Endothelial cell of umbilical vein (primary cell): ENCODE data around the gene GARS1. TPM values are rescaled to one million over a fixed set of nuclear protein-coding genes. Genes with fewer than 3 reads are reported as not detected.

Experiments
- BruUV-seq: library from RNA; stranded (reverse); fragments of 400-500 nt; replicated peaks from 2 replicates; lab custom pipeline; 2021; lab: Mats Ljungman, UMichigan
- CTCF ChIA-PET: fragments of 300-600, 350-600 bp; sonication (Branson Sonifier 250); formaldehyde crosslinking; loops from one replicate; lab custom pipeline; 2021; ENCODE audit warnings: antibody characterized with exemption, inconsistent platforms; lab: Charles Lee
- POLR2A ChIA-PET: fragments of 300-600, 350-600 bp; sonication (Branson Sonifier 250); formaldehyde crosslinking; loops from one replicate; lab custom pipeline; 2021; ENCODE audit warnings: antibody characterized with exemption, inconsistent platforms; lab: Charles Lee
- DNase-seq: peaks from one replicate; pipeline ENCODE4 v3.0.0-alpha.2; 2011; ENCODE audit warnings: low read depth, low spot score
- FAIRE-seq: peaks from 2 replicates; lab custom pipeline; 2011; peaks lifted over from hg19 to GRCh38; lab: Jason Lieb, UNC
- H2AFZ ChIP-seq: 2 replicates; pipeline ENCODE4 v1.6.0; 2012; ENCODE audit warnings: low read depth, low read length, control low read depth, inconsistent platforms
- H3K27ac ChIP-seq: 2 replicates; pipeline ENCODE4 v1.5.1; 2011; ENCODE audit warnings: low read depth, mild to moderate bottlenecking, control low read depth, low read length, moderate library complexity; ENCODE audit not compliant: insufficient read depth
- H3K27me3 ChIP-seq, 2 experiments: 2 replicates each; pipeline versions ENCODE4 v1.6.0 to v1.6.1; 2011; ENCODE audit warnings: low read length in 2 of 2, mixed read lengths in 1 of 2; ENCODE audit not compliant: control insufficient read depth in 2 of 2, insufficient read depth in 2 of 2
- H3K36me3 ChIP-seq, 2 experiments: 2 replicates in 1 of 2; 3 replicates in 1 of 2; pipeline ENCODE4 v1.5.1; 2011; ENCODE audit warnings: low read length in 2 of 2, mild to moderate bottlenecking in 1 of 2, moderate library complexity in 1 of 2; ENCODE audit not compliant: control insufficient read depth in 2 of 2, insufficient read depth in 2 of 2; ENCODE audit errors: extremely low read depth in 1 of 2
- H3K4me1 ChIP-seq: 3 replicates; pipeline ENCODE4 v1.5.1; 2011; ENCODE audit warnings: mild to moderate bottlenecking, low read length; ENCODE audit not compliant: control insufficient read depth, insufficient read depth; ENCODE audit errors: extremely low read depth
- H3K4me2 ChIP-seq: 2 replicates; pipeline ENCODE4 v1.6.1; 2011; ENCODE audit warnings: low read length, control low read depth, mixed read lengths; ENCODE audit not compliant: insufficient read depth
- H3K4me3 ChIP-seq, 3 experiments: fragments of 200-600 bp in 1 of 3; sonication (generic), shearing (Covaris generic) in 1 of 3; replicated peaks in 1 of 3; 2 replicates each; pipeline ENCODE4 v1.5.1; 2011 to 2016; ENCODE audit warnings: control low read depth in 3 of 3, low read length in 3 of 3, mild to moderate bottlenecking in 2 of 3, inconsistent platforms in 1 of 3, low read depth in 1 of 3, moderate library complexity in 1 of 3; ENCODE audit not compliant: insufficient read depth in 1 of 3
- H3K79me2 ChIP-seq: 2 replicates; pipeline ENCODE4 v1.6.0; 2012; ENCODE audit warnings: low read length, inconsistent platforms; ENCODE audit not compliant: control insufficient read depth, insufficient read depth
- H3K9ac ChIP-seq: replicated peaks from 2 replicates; pipeline ENCODE3; 2011; ENCODE audit warnings: low read length, control low read depth; ENCODE audit not compliant: insufficient read depth; ENCODE audit errors: extremely low read depth
- H3K9me1 ChIP-seq: replicated peaks from 3 replicates; pipeline ENCODE4 v1.6.0; 2011; ENCODE audit warnings: mild to moderate bottlenecking, low read length; ENCODE audit not compliant: control insufficient read depth, insufficient read depth; ENCODE audit errors: extremely low read depth
- H3K9me3 ChIP-seq: replicated peaks from 2 replicates; pipeline ENCODE4 v1.5.1; 2012; ENCODE audit warnings: low read length, inconsistent platforms; ENCODE audit not compliant: control insufficient read depth, insufficient read depth
- H4K20me1 ChIP-seq: replicated peaks from 2 replicates; pipeline ENCODE3; 2011; ENCODE audit warnings: mild to moderate bottlenecking, low read length; ENCODE audit not compliant: control insufficient read depth, insufficient read depth; ENCODE audit errors: extremely low read depth
- EZH2 ChIP-seq: IDR thresholded peaks from 2 replicates; pipeline ENCODE4 v1.6.1; 2012; ENCODE audit warnings: borderline replicate concordance, low read depth, mild to moderate bottlenecking, moderate library complexity, low read length, inconsistent platforms; ENCODE audit not compliant: severe bottlenecking
- FOS ChIP-seq: IDR thresholded peaks from 2 replicates; pipeline ENCODE4 v1.6.1; 2011; ENCODE audit warnings: mild to moderate bottlenecking, low read length, moderate library complexity, borderline replicate concordance; ENCODE audit not compliant: insufficient read depth
- GATA2 ChIP-seq: IDR thresholded peaks from 2 replicates; pipeline ENCODE4 v1.7.0; 2011; ENCODE audit warnings: low read depth, mild to moderate bottlenecking, moderate library complexity, mixed read lengths, low read length; ENCODE audit not compliant: insufficient read length, insufficient read depth
- JUN ChIP-seq: IDR thresholded peaks from 2 replicates; pipeline ENCODE4 v1.6.1; 2011; ENCODE audit warnings: borderline replicate concordance, low read depth; ENCODE audit not compliant: insufficient read length, insufficient read depth
- MYC ChIP-seq: IDR thresholded peaks from one replicate; pipeline ENCODE4 v1.6.1; 2011; ENCODE audit warnings: mild to moderate bottlenecking, low read depth, low read length
- POLR2A ChIP-seq: IDR thresholded peaks from 2 replicates; pipeline ENCODE4 v1.6.1; 2012; ENCODE audit warnings: low read depth, mild to moderate bottlenecking, control low read depth, low read length
- POLR2AphosphoS5 ChIP-seq: IDR thresholded peaks from 2 replicates; pipeline ENCODE4 v1.6.1; 2012; ENCODE audit warnings: low read depth, mild to moderate bottlenecking, control low read depth, low read length, moderate library complexity; ENCODE audit not compliant: insufficient read depth
- dilution Hi-C: fragments of 300-500 bp; cut with MboI; formaldehyde crosslinking; loops from one replicate; pipeline ENCODE4 v1.15.0; 2019; ENCODE audit warnings: low sequenced_read_pairs; ENCODE audit not compliant: extremely low pct_ligation_motif_present
- intact Hi-C: fragments of 100-400 bp; cut with micrococcal nuclease; formaldehyde crosslinking; loops from one replicate; pipeline ENCODE4 v1.10.0; 2022
- polyA plus RNA-seq, 4 experiments: library from polyadenylated mRNA; depleted of rRNA in 3 of 4; stranded (reverse) in 3 of 4; unstranded in 1 of 4; fragments of >200 nt; gene quantifications; 2 replicates each; pipeline versions ENCODE4 v1.2.1 to v1.2.3, GENCODE V29; 2011 to 2012; ENCODE audit warnings: missing spikeins in 1 of 4
- total RNA-seq: library from RNA; stranded (reverse); gene quantifications from 2 replicates; pipeline ENCODE4 v1.2.3, GENCODE V29; 2021
- TF ChIP-seq, protein P1 (sequence below), 2 donors: IDR thresholded peaks; 1 replicate in 1 of 2; 2 replicates in 1 of 2; pipeline ENCODE4 v1.5.1; 2011; ENCODE audit warnings: low read length in 2 of 2, mild to moderate bottlenecking in 2 of 2, moderate library complexity in 2 of 2, control low read depth in 1 of 2, inconsistent platforms in 1 of 2, low read depth in 1 of 2; ENCODE audit not compliant: insufficient read depth in 1 of 2; ENCODE audit errors: extremely low read depth in 1 of 2

GARS1 gene
- total and polyA plus RNA-seq, 2 donors (not counting 3 experiments of a cell fraction or from before 2014, with no cell fraction given): 194 to 295 TPM

DNA sequence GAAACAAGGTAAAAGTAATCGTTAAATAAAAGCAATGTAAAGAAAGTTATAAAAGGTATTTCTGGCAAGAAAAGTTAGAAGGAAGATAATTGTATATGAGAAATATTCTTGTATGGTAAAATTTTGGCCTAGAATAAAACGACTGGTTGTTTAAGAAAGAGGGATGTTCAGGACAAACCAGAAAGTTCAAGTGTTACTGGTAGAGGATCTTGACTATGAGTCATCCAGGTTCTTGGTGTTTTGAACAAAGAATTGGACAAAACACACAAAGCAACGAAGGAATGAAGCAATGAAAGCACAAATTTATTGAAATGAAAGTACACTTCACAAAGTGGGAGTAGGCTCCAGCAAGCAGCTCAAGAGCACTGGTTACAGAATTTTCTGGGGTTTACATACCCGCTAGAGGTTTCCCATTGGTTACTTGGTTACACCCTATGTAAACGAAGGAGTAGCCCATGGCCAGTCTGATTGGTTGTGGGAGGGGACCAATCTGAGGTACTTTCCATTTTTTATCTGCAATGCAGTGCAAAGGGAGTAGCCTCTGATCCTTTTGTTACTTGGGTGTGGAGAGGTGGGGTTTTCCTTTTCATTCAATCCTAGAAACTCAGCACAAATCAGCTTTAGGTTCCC lies 22.4 kb upstream of the GARS1 start:
- Histone ChIP-seq H2AFZ (no peak overlapping the region), H3K36me3 (no peaks in the 10 kb centered on the region), H3K9ac (no peak overlapping the region), H3K4me2 (no peak overlapping the region), H3K27me3 (no peaks in the 10 kb centered on the region), H3K27ac (no peak overlapping the region), H3K9me3 (no peaks in the 10 kb centered on the region), H3K4me3 (no peak overlapping the region), H3K4me1 (no peaks in the 10 kb centered on the region), H4K20me1 (no peaks in the 10 kb centered on the region), H3K79me2 (no peaks in the 10 kb centered on the region), H3K9me1 (no peaks in the 10 kb centered on the region)
- TF ChIP-seq FOS: no peak
- TF ChIP-seq MYC: no peak
- TF ChIP-seq EZH2: no peak
- no peak for TF ChIP-seq JUN
- no peak for TF ChIP-seq POLR2AphosphoS5
- TF ChIP-seq, protein P1, sequence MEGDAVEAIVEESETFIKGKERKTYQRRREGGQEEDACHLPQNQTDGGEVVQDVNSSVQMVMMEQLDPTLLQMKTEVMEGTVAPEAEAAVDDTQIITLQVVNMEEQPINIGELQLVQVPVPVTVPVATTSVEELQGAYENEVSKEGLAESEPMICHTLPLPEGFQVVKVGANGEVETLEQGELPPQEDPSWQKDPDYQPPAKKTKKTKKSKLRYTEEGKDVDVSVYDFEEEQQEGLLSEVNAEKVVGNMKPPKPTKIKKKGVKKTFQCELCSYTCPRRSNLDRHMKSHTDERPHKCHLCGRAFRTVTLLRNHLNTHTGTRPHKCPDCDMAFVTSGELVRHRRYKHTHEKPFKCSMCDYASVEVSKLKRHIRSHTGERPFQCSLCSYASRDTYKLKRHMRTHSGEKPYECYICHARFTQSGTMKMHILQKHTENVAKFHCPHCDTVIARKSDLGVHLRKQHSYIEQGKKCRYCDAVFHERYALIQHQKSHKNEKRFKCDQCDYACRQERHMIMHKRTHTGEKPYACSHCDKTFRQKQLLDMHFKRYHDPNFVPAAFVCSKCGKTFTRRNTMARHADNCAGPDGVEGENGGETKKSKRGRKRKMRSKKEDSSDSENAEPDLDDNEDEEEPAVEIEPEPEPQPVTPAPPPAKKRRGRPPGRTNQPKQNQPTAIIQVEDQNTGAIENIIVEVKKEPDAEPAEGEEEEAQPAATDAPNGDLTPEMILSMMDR (IDR thresholded peaks at IDR 0.05; ENCODE audit: extremely low read depth in 1 of 2, insufficient read depth in 1 of 2, low read depth in 1 of 2, low read length in 2 of 2): no peak
- no peak for TF ChIP-seq POLR2A
- TF ChIP-seq GATA2: no peak
- BruUV-seq: no TSS peak
- ChIA-PET CTCF (interaction anchor here (1.4 kb wide), 1 partner anchor 9 kb away, joined by 3 read pairs; no protein-coding TSS in a partner anchor), POLR2A (no interaction called here)
- DNase-seq (no peak), FAIRE-seq (no peak)
- intact Hi-C loops (no loop called here), dilution Hi-C loops (no loop called here)
